HepG2 (cell line): Measurements from ENCODE around the gene GLTPD2. TPM values are rescaled to one million over a fixed set of nuclear protein-coding genes. Genes with fewer than 3 reads are reported as not detected.

Source experiments
- ATF1 ChIP-seq: IDR thresholded peaks from 2 replicates; pipeline ENCODE4 v1.6.1; 2016; ENCODE audit warnings: mild to moderate bottlenecking, control low read depth
- PAF1 ChIP-seq: IDR thresholded peaks from 2 replicates; pipeline ENCODE4 v1.6.1; 2016; ENCODE audit warnings: missing genetic modification reagents, missing compliant biosample characterization
- POGZ ChIP-seq: sonication (generic); formaldehyde crosslinking; IDR thresholded peaks from 2 replicates; pipeline ENCODE4 v1.4.0; 2020; ENCODE audit warnings: mild to moderate bottlenecking, missing genetic modification reagents
- REL ChIP-seq: sonication (generic); formaldehyde crosslinking; conservative IDR thresholded peaks from 2 replicates; pipeline ENCODE4 v1.8.0; 2022; ENCODE audit warnings: mild to moderate bottlenecking, missing genetic modification reagents, moderate library complexity
- RNF2 ChIP-seq: fragments of 450-650 bp; conservative IDR thresholded peaks from 2 replicates; pipeline ENCODE4 v1.6.1; 2016; ENCODE audit warnings: low read depth
- SMAD1 ChIP-seq: sonication (generic); formaldehyde crosslinking; IDR thresholded peaks from 2 replicates; pipeline ENCODE4 v1.4.0; 2020; ENCODE audit warnings: missing genetic modification reagents, low read depth, mild to moderate bottlenecking, borderline replicate concordance
- TFDP1 ChIP-seq: IDR thresholded peaks from 2 replicates; pipeline ENCODE4 v1.6.1; 2016; ENCODE audit warnings: missing compliant biosample characterization, missing genetic modification reagents, borderline replicate concordance
- ZFP36L2 ChIP-seq: sonication (generic); formaldehyde crosslinking; IDR thresholded peaks from 2 replicates; pipeline ENCODE4 v1.4.0; 2020; ENCODE audit warnings: missing genetic modification reagents
- ZFP62 ChIP-seq: sonication (generic); formaldehyde crosslinking; IDR thresholded peaks from 2 replicates; pipeline ENCODE4 v1.4.0; 2020; ENCODE audit warnings: missing genetic modification reagents
- ZFY ChIP-seq: sonication (generic); formaldehyde crosslinking; IDR thresholded peaks from 2 replicates; pipeline ENCODE4 v1.4.0; 2020; ENCODE audit warnings: missing genetic modification reagents
- ZNF326 ChIP-seq: sonication (generic); formaldehyde crosslinking; IDR thresholded peaks from 2 replicates; pipeline ENCODE4 v1.4.0; 2020; ENCODE audit warnings: missing genetic modification reagents, borderline replicate concordance
- ZNF577 ChIP-seq: sonication (generic); formaldehyde crosslinking; IDR thresholded peaks from 2 replicates; pipeline ENCODE4 v1.4.0; 2020; ENCODE audit warnings: mild to moderate bottlenecking, low read depth, missing genetic modification reagents, borderline replicate concordance
- polyA plus RNA-seq, 8 experiments: library from polyadenylated mRNA; depleted of rRNA in 3 of 8; stranded (reverse) in 7 of 8; unstranded in 1 of 8; fragments of >200 nt; fragmentation: Illumina TruSeq in 4 of 8; extraction: Trizol in 4 of 8; gene quantifications; 2 replicates each; pipeline versions ENCODE4 v1.2.1 to v1.2.3, GENCODE V29; 2011 to 2016; ENCODE audit warnings: low read depth in 4 of 8, missing spikeins in 1 of 8, mixed read lengths in 1 of 8; ENCODE audit not compliant: insufficient read depth in 1 of 8
- total RNA-seq, 5 experiments: library from RNA; depleted of rRNA; stranded (reverse); fragments of >200 nt; fragmentation: Illumina TruSeq; extraction: Trizol; gene quantifications; 2 replicates each; pipeline ENCODE4 v1.2.3, GENCODE V29; 2016; ENCODE audit warnings: low read depth in 1 of 5
- TF ChIP-seq, protein P1 (sequence below): sonication (generic); formaldehyde crosslinking; IDR thresholded peaks from 2 replicates; pipeline ENCODE4 v1.5.0; 2020; ENCODE audit warnings: mild to moderate bottlenecking, missing genetic modification reagents, borderline replicate concordance
- TF ChIP-seq, protein P2 (sequence below): sonication (generic); formaldehyde crosslinking; IDR thresholded peaks from 2 replicates; pipeline ENCODE4 v1.9.0; 2021; ENCODE audit warnings: mild to moderate bottlenecking, missing genetic modification reagents

The GLTPD2 gene
- total and polyA plus RNA-seq, 2 of the 13 experiments (the other 11 are each of a cell fraction or from before 2014, with no cell fraction given) = 7.5 to 12.9 TPM

- TF ChIP-seq, protein P1, sequence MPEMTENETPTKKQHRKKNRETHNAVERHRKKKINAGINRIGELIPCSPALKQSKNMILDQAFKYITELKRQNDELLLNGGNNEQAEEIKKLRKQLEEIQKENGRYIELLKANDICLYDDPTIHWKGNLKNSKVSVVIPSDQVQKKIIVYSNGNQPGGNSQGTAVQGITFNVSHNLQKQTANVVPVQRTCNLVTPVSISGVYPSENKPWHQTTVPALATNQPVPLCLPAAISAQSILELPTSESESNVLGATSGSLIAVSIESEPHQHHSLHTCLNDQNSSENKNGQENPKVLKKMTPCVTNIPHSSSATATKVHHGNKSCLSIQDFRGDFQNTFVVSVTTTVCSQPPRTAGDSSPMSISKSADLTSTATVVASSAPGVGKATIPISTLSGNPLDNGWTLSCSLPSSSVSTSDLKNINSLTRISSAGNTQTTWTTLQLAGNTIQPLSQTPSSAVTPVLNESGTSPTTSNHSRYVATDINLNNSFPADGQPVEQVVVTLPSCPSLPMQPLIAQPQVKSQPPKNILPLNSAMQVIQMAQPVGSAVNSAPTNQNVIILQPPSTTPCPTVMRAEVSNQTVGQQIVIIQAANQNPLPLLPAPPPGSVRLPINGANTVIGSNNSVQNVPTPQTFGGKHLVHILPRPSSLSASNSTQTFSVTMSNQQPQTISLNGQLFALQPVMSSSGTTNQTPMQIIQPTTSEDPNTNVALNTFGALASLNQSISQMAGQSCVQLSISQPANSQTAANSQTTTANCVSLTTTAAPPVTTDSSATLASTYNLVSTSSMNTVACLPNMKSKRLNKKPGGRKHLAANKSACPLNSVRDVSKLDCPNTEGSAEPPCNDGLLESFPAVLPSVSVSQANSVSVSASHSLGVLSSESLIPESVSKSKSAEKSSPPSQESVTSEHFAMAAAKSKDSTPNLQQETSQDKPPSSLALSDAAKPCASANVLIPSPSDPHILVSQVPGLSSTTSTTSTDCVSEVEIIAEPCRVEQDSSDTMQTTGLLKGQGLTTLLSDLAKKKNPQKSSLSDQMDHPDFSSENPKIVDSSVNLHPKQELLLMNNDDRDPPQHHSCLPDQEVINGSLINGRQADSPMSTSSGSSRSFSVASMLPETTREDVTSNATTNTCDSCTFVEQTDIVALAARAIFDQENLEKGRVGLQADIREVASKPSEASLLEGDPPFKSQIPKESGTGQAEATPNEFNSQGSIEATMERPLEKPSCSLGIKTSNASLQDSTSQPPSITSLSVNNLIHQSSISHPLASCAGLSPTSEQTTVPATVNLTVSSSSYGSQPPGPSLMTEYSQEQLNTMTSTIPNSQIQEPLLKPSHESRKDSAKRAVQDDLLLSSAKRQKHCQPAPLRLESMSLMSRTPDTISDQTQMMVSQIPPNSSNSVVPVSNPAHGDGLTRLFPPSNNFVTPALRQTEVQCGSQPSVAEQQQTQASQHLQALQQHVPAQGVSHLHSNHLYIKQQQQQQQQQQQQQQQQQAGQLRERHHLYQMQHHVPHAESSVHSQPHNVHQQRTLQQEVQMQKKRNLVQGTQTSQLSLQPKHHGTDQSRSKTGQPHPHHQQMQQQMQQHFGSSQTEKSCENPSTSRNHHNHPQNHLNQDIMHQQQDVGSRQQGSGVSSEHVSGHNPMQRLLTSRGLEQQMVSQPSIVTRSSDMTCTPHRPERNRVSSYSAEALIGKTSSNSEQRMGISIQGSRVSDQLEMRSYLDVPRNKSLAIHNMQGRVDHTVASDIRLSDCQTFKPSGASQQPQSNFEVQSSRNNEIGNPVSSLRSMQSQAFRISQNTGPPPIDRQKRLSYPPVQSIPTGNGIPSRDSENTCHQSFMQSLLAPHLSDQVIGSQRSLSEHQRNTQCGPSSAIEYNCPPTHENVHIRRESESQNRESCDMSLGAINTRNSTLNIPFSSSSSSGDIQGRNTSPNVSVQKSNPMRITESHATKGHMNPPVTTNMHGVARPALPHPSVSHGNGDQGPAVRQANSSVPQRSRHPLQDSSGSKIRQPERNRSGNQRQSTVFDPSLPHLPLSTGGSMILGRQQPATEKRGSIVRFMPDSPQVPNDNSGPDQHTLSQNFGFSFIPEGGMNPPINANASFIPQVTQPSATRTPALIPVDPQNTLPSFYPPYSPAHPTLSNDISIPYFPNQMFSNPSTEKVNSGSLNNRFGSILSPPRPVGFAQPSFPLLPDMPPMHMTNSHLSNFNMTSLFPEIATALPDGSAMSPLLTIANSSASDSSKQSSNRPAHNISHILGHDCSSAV (CRISPR knock-in tag) = no peak; the same call in 1 of the 2 replicates
- no peak for TF ChIP-seq RNF2
- TF ChIP-seq, protein P2, sequence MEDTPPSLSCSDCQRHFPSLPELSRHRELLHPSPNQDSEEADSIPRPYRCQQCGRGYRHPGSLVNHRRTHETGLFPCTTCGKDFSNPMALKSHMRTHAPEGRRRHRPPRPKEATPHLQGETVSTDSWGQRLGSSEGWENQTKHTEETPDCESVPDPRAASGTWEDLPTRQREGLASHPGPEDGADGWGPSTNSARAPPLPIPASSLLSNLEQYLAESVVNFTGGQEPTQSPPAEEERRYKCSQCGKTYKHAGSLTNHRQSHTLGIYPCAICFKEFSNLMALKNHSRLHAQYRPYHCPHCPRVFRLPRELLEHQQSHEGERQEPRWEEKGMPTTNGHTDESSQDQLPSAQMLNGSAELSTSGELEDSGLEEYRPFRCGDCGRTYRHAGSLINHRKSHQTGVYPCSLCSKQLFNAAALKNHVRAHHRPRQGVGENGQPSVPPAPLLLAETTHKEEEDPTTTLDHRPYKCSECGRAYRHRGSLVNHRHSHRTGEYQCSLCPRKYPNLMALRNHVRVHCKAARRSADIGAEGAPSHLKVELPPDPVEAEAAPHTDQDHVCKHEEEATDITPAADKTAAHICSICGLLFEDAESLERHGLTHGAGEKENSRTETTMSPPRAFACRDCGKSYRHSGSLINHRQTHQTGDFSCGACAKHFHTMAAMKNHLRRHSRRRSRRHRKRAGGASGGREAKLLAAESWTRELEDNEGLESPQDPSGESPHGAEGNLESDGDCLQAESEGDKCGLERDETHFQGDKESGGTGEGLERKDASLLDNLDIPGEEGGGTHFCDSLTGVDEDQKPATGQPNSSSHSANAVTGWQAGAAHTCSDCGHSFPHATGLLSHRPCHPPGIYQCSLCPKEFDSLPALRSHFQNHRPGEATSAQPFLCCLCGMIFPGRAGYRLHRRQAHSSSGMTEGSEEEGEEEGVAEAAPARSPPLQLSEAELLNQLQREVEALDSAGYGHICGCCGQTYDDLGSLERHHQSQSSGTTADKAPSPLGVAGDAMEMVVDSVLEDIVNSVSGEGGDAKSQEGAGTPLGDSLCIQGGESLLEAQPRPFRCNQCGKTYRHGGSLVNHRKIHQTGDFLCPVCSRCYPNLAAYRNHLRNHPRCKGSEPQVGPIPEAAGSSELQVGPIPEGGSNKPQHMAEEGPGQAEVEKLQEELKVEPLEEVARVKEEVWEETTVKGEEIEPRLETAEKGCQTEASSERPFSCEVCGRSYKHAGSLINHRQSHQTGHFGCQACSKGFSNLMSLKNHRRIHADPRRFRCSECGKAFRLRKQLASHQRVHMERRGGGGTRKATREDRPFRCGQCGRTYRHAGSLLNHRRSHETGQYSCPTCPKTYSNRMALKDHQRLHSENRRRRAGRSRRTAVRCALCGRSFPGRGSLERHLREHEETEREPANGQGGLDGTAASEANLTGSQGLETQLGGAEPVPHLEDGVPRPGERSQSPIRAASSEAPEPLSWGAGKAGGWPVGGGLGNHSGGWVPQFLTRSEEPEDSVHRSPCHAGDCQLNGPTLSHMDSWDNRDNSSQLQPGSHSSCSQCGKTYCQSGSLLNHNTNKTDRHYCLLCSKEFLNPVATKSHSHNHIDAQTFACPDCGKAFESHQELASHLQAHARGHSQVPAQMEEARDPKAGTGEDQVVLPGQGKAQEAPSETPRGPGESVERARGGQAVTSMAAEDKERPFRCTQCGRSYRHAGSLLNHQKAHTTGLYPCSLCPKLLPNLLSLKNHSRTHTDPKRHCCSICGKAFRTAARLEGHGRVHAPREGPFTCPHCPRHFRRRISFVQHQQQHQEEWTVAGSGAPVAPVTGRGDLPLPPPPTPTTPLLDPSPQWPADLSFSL (CRISPR knock-in tag) = no peak
- no peak for TF ChIP-seq SMAD1 (CRISPR knock-in tag)
- TF ChIP-seq TFDP1 (CRISPR knock-in tag) = peak; percentile 73; the same call in 1 of the 2 replicates
- no peak for TF ChIP-seq ZNF577 (CRISPR knock-in tag)
- no peak for TF ChIP-seq ZFP62 (CRISPR knock-in tag)
- 0 out of 2 replicates have a peak, but pooled peaks have one; percentile 54 for TF ChIP-seq PAF1 (CRISPR knock-in tag)
- no peak for TF ChIP-seq REL
- no peak for TF ChIP-seq ATF1
- TF ChIP-seq ZNF326 (CRISPR knock-in tag) = no peak
- TF ChIP-seq ZFY = peak; percentile 72
- TF ChIP-seq POGZ (CRISPR knock-in tag) = no peak; the same call in 1 of the 2 replicates
- TF ChIP-seq ZFP36L2 = peak; percentile 25; the same call in 1 of the 2 replicates
Observed at GRCh38 chr17:4771519-4772234, 17.1 kb upstream of the GLTPD2 start, which contains the start of gene TM4SF5 (continued).
